Bronchial epithelial cell (primary cell): ENCODE results near the gene SLC5A11. TPM values are rescaled to one million over a fixed set of nuclear protein-coding genes. Genes with fewer than 3 reads are reported as not detected.
"Not testable (repeated sequence)": the region's sequence is repeated elsewhere in the genome, so short reads cannot be mapped to it uniquely, and the experiment has no call there.

Experiments used
- DNase-seq: peaks from one replicate; pipeline ENCODE4 v3.0.0-alpha.2; 2010; ENCODE audit warnings: low read depth
- FAIRE-seq: peaks from 2 replicates; lab custom pipeline; 2011; peaks lifted over from hg19 to GRCh38; lab: Jason Lieb, UNC
- H3K27me3 ChIP-seq: 2 replicates; pipeline ENCODE4 v1.5.1; 2011; ENCODE audit warnings: low read length; ENCODE audit not compliant: control insufficient read depth, insufficient read depth
- H3K36me3 ChIP-seq: 2 replicates; pipeline ENCODE4 v1.5.1; 2011; ENCODE audit warnings: low read length; ENCODE audit not compliant: control insufficient read depth, insufficient read depth
- H3K4me3 ChIP-seq: 2 replicates; pipeline ENCODE4 v1.5.1; 2011; ENCODE audit warnings: mild to moderate bottlenecking, low read depth, low read length, control low read depth
- total RNA-seq: library from RNA; depleted of rRNA; stranded (reverse); fragments of >200 nt; gene quantifications from 2 replicates; pipeline ENCODE4 v1.2.1, GENCODE V29; 2014
- TF ChIP-seq, protein P1 (sequence below): IDR thresholded peaks from 2 replicates; pipeline ENCODE4 v1.5.1; 2011; ENCODE audit warnings: mild to moderate bottlenecking, moderate library complexity, low read length, control low read depth, inconsistent platforms; ENCODE audit not compliant: insufficient read depth, severe bottlenecking

The SLC5A11 gene
- total RNA-seq, 1 donor from 2014 or later: not detected

DNA sequence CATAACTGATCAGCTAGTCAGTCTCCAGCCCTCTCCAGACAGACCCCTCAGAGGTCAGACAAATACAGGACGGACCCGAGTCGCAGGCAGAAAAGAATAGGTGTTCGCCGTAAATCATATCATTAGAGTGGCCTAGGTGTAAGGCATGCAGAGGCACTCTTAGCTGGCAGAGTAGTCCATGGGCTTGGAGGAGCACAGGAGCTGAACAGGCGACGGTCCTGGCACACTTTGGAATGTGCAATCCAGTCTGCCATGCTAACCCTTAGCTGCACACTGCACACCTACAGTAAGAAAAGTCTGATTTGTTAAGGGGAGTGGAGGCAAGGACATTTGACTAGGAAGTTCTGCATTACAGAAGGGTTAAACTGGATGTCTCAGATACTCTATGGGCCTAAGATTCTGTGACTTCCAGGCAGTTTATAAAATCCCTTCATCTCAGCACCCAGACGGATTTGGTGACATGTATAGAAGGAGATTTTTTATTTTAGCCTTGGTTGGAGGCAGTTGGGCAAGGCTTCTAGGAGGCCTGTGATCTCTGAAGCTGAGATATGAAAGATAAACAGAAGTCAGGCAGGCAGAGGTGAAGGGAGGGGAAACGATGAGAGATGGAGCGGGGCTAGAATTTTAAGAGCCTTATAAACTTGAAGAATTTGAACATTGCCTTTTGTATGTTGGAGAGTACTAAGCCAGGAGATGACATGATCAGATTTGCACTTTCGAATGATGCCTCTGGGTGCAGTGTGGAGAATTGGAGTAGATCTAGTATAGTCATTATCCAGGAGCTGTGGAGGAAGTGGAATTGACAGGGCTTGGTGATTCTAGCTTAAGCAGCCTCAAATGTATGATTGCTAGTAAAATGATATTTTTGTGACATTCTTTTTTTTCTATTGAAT lies 34.6 kb upstream of the SLC5A11 start:
- FAIRE-seq (no peak), DNase-seq (no peak)
- H3K27me3 ChIP-seq: no peaks in the 10 kb centered on the region
- no peak overlapping the region for H3K4me3 ChIP-seq
- TF ChIP-seq, protein P1, sequence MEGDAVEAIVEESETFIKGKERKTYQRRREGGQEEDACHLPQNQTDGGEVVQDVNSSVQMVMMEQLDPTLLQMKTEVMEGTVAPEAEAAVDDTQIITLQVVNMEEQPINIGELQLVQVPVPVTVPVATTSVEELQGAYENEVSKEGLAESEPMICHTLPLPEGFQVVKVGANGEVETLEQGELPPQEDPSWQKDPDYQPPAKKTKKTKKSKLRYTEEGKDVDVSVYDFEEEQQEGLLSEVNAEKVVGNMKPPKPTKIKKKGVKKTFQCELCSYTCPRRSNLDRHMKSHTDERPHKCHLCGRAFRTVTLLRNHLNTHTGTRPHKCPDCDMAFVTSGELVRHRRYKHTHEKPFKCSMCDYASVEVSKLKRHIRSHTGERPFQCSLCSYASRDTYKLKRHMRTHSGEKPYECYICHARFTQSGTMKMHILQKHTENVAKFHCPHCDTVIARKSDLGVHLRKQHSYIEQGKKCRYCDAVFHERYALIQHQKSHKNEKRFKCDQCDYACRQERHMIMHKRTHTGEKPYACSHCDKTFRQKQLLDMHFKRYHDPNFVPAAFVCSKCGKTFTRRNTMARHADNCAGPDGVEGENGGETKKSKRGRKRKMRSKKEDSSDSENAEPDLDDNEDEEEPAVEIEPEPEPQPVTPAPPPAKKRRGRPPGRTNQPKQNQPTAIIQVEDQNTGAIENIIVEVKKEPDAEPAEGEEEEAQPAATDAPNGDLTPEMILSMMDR: no peak
- peaks cover 28% of the 10 kb centered on the region for H3K36me3 ChIP-seq

DNA sequence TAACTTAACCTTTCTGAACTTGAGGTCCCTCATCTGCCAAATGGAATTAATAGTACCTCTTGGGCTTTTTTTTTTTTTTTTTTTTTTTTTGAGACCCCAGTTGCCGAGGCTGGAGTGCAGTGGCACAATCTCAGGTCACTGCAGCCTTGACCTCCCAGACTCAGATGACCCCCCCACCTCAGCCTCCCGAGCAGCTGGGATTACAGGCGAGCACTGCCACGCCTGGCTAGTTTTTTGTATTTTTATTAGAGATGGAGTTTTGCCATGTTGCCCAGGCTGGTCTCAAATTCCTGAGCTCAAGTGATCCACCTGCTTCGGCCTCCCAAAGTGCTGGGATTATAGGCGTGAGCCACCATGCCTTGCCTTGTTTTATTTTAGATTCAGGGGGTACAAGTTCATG lies 33.0 kb upstream of the SLC5A11 start:
- H3K4me3 ChIP-seq, H3K27me3 ChIP-seq, FAIRE-seq, DNase-seq: not testable (repeated sequence)
- peaks cover 20% of the 10 kb centered on the region for H3K36me3 ChIP-seq

DNA sequence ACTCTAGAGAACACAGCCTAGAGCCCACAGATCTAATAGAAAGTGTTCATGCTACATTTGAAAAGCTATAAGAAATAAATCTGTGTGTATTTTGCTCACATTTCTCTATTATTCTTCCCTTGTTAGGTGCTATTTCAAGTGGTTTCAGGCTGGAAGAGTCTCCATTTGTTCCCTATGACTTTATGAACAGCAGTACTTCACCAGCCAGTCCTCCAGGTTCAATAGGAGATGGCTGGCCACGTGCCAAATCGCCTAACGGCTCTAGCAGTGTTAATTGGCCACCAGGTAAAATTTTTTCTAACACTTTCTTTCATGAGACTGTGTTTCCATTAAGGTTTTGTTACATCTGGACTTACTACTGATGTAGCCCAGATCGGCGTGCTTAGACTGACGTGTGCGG lies 30.7 kb upstream of the SLC5A11 start:
- FAIRE-seq (no peak), DNase-seq (no peak)
- Histone ChIP-seq H3K27me3 (no peaks in the 10 kb centered on the region), H3K36me3 (peaks cover 23% of the 10 kb centered on the region), H3K4me3 (no peak overlapping the region)
- TF ChIP-seq, protein P1: no peak

DNA sequence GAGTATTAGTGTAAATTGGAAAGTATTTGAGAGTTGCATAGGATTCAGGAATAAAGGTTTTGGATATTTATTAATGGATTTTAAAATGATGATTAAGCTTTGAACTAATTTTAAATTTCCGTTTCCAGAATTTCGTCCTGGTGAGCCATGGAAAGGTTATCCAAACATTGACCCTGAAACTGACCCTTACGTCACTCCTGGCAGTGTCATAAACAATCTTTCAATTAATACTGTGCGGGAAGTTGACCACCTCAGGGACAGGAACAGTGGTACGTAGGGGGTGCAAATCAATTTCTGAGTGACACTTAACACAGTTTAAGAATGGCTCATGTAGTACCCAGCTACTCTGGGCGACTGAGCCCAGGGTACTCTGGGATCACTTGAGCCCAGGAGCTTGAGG lies 29.1 kb upstream of the SLC5A11 start:
- TF ChIP-seq, protein P1: no peak
- DNase-seq (no peak), FAIRE-seq (no peak)
- Histone ChIP-seq H3K27me3 (no peaks in the 10 kb centered on the region), H3K4me3 (no peak overlapping the region), H3K36me3 (peaks cover 20% of the 10 kb centered on the region)

GRCh38 chr16:24819462-24820040 lies 26.2 kb upstream of the SLC5A11 start:
- DNase-seq: no peak
- Histone ChIP-seq H3K27me3 (no peaks in the 10 kb centered on the region), H3K4me3 (no peak overlapping the region), H3K36me3 (peaks cover 23% of the 10 kb centered on the region)
- FAIRE-seq: no peak
- TF ChIP-seq, protein P1: no peak

DNA sequence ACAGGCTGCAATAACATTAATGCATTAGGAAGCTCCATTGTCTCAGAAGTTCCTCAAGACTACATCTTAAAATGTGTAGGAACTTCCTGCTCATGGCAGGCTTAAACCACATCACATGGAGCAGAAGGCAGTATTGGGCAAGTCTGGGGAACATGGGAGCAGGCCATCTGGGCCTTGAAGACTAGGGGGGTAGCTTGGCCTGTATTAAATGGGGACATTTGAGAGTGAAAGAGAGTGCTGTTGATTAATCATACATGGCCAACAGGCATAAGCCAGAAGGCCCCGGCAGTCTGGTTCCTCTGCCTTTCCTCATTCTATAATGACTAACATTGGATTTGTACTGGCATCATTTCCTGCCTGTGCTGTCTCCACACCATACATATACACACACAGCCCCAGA lies 25.2 kb upstream of the SLC5A11 start:
- TF ChIP-seq, protein P1: no peak
- Histone ChIP-seq H3K27me3 (no peaks in the 10 kb centered on the region), H3K36me3 (peaks cover 21% of the 10 kb centered on the region), H3K4me3 (no peak overlapping the region)
- no peak for FAIRE-seq
- DNase-seq: peak; percentile 77
